ENCODE data around the gene DSCAM. TPM values are rescaled to one million over a fixed set of nuclear protein-coding genes. Genes with fewer than 3 reads are reported as not detected.

The DSCAM gene
- total RNA-seq, 1 donor from 2014 or later = not detected

GRCh38 chr21:40689840-40690360, 157.1 kb downstream of the DSCAM start:
- H3K4me3 Mint-ChIP-seq (ENCODE audit: unreplicated experiment) = no peak overlapping the region
- DNase-seq (ENCODE audit: extremely low spot score, unreplicated experiment) = no peak
- TF ChIP-seq, protein P1, sequence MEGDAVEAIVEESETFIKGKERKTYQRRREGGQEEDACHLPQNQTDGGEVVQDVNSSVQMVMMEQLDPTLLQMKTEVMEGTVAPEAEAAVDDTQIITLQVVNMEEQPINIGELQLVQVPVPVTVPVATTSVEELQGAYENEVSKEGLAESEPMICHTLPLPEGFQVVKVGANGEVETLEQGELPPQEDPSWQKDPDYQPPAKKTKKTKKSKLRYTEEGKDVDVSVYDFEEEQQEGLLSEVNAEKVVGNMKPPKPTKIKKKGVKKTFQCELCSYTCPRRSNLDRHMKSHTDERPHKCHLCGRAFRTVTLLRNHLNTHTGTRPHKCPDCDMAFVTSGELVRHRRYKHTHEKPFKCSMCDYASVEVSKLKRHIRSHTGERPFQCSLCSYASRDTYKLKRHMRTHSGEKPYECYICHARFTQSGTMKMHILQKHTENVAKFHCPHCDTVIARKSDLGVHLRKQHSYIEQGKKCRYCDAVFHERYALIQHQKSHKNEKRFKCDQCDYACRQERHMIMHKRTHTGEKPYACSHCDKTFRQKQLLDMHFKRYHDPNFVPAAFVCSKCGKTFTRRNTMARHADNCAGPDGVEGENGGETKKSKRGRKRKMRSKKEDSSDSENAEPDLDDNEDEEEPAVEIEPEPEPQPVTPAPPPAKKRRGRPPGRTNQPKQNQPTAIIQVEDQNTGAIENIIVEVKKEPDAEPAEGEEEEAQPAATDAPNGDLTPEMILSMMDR (IDR thresholded peaks at IDR 0.05) = no peak
- H3K9me3 Mint-ChIP-seq (ENCODE audit: unreplicated experiment) = peaks cover 10% of the 10 kb centered on the region
- no peaks in the 10 kb centered on the region for H3K4me1 Mint-ChIP-seq (ENCODE audit: unreplicated experiment)
- H3K27ac Mint-ChIP-seq (ENCODE audit: unreplicated experiment) = no peak overlapping the region
- no peaks in the 10 kb centered on the region for H3K36me3 Mint-ChIP-seq (ENCODE audit: unreplicated experiment)
- no peaks in the 10 kb centered on the region for H3K27me3 Mint-ChIP-seq (ENCODE audit: unreplicated experiment)

- no peaks in the 10 kb centered on the region for H3K4me1 Mint-ChIP-seq (ENCODE audit: unreplicated experiment)
- TF ChIP-seq, protein P1 (IDR thresholded peaks at IDR 0.05) = no peak
- H3K36me3 Mint-ChIP-seq (ENCODE audit: unreplicated experiment) = no peaks in the 10 kb centered on the region
- no peak for DNase-seq (ENCODE audit: extremely low spot score, unreplicated experiment)
- no peak overlapping the region for H3K4me3 Mint-ChIP-seq (ENCODE audit: unreplicated experiment)
- H3K27me3 Mint-ChIP-seq (ENCODE audit: unreplicated experiment) = no peaks in the 10 kb centered on the region
- H3K9me3 Mint-ChIP-seq (ENCODE audit: unreplicated experiment) = peaks cover 10% of the 10 kb centered on the region
- H3K27ac Mint-ChIP-seq (ENCODE audit: unreplicated experiment) = no peak overlapping the region
These were observed 157.7 kb downstream of the DSCAM start for GRCh38 chr21:40689217-40689616.

DNA sequence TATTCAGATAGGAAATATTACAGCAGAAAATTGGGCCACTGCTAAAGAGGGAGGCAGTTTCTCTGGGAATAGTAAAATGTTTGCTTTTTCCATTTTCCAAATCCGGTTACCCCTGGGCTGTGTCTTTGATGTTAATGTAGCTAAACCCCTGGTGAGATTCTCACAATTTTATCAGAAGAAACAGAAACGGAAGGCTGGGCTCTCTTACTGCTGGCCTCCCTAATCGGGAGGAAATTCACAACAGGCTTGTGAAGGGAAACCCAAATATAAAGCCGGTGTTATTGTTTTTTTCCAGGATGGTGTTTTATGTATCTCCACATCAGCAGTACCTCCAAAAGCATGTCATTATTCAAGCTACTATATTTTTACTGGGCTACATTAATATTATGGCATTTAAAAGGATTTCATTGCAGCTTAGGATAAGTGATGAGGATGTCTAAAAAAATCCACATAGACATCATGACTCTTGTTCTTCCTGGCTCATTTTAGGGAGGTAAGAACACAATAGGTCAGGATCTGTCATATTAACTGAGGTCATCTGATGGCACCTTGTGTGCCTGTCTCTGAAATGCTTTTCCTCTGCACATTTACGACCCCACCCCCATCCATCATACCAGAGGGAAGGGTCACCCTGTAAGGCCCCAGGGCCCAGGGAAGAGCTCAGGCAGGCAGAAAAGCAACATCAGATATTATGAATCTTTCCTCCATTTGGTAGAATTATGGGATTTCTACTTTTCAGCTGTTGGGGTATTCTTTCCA, 158.7 kb downstream of the DSCAM start:
- H3K36me3 Mint-ChIP-seq (ENCODE audit: unreplicated experiment) = no peaks in the 10 kb centered on the region
- H3K9me3 Mint-ChIP-seq (ENCODE audit: unreplicated experiment) = peaks cover 14% of the 10 kb centered on the region
- no peak overlapping the region for H3K27ac Mint-ChIP-seq (ENCODE audit: unreplicated experiment)
- no peaks in the 10 kb centered on the region for H3K27me3 Mint-ChIP-seq (ENCODE audit: unreplicated experiment)
- TF ChIP-seq, protein P1 (IDR thresholded peaks at IDR 0.05) = no peak
- DNase-seq (ENCODE audit: extremely low spot score, unreplicated experiment) = no peak
- no peak overlapping the region for H3K4me3 Mint-ChIP-seq (ENCODE audit: unreplicated experiment)
- H3K4me1 Mint-ChIP-seq (ENCODE audit: unreplicated experiment) = no peaks in the 10 kb centered on the region

DNA sequence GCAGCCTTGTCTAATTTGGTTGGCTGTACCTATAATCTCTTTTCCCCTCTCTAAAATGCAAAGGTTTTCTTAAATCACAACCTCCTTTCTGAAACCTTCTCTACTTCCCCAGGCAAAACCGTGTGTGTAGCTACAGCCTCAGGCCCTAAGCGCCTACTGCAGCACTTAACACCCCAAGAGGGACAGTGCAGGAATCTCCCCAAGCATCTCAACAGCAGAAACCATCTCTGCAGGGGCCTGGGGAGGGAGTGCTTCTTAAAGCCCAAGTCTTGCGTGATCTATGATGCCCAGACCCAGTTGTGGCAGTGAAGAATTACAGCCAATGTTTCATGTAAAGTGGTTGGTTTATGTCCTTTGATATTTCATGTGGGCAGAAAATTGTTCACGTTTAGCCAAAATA, 159.3 kb downstream of the DSCAM start:
- H3K27me3 Mint-ChIP-seq (ENCODE audit: unreplicated experiment) = no peaks in the 10 kb centered on the region
- H3K4me1 Mint-ChIP-seq (ENCODE audit: unreplicated experiment) = no peaks in the 10 kb centered on the region
- H3K27ac Mint-ChIP-seq (ENCODE audit: unreplicated experiment) = no peak overlapping the region
- no peaks in the 10 kb centered on the region for H3K36me3 Mint-ChIP-seq (ENCODE audit: unreplicated experiment)
- no peak for DNase-seq (ENCODE audit: extremely low spot score, unreplicated experiment)
- H3K4me3 Mint-ChIP-seq (ENCODE audit: unreplicated experiment) = no peak overlapping the region
- H3K9me3 Mint-ChIP-seq (ENCODE audit: unreplicated experiment) = peaks cover 17% of the 10 kb centered on the region
- TF ChIP-seq, protein P1 (IDR thresholded peaks at IDR 0.05) = no peak

GRCh38 chr21:40686526-40686925, 160.4 kb downstream of the DSCAM start:
- no peak overlapping the region for H3K27ac Mint-ChIP-seq (ENCODE audit: unreplicated experiment)

More at GRCh38 chr21:40686526-40686925, 160.4 kb downstream of the DSCAM start:
- H3K36me3 Mint-ChIP-seq (ENCODE audit: unreplicated experiment) = no peaks in the 10 kb centered on the region
- no peaks in the 10 kb centered on the region for H3K4me1 Mint-ChIP-seq (ENCODE audit: unreplicated experiment)
- H3K4me3 Mint-ChIP-seq (ENCODE audit: unreplicated experiment) = no peak overlapping the region
- peaks cover 20% of the 10 kb centered on the region for H3K9me3 Mint-ChIP-seq (ENCODE audit: unreplicated experiment)
- DNase-seq (ENCODE audit: extremely low spot score, unreplicated experiment) = no peak
- TF ChIP-seq, protein P1 (IDR thresholded peaks at IDR 0.05) = no peak
- no peaks in the 10 kb centered on the region for H3K27me3 Mint-ChIP-seq (ENCODE audit: unreplicated experiment)

Measured in osteocyte (in vitro differentiated cells).